Skeletal muscle tissue (tissue), 4 donors: ENCODE measurements around the gene FSTL4. TPM values are rescaled to one million over a fixed set of nuclear protein-coding genes. Genes with fewer than 3 reads are reported as not detected.

ENCODE experiments used
- H3K27ac ChIP-seq: one replicate; pipeline ENCODE4 v1.7.0; 2013; ENCODE audit warnings: mild to moderate bottlenecking, low read depth, low read length, inconsistent platforms
- H3K27me3 ChIP-seq, 3 donors: one replicate each; pipeline ENCODE4 v1.7.0; 2013; ENCODE audit warnings: low read length in 3 of 3; ENCODE audit not compliant: control insufficient read depth in 3 of 3, insufficient read depth in 3 of 3
- H3K36me3 ChIP-seq, 3 donors: one replicate each; pipeline ENCODE4 v1.7.0; 2013; ENCODE audit warnings: low read length in 3 of 3; ENCODE audit not compliant: control insufficient read depth in 3 of 3, insufficient read depth in 3 of 3
- H3K4me1 ChIP-seq, 3 donors: one replicate each; pipeline ENCODE4 v1.7.0; 2013; ENCODE audit warnings: low read length in 3 of 3, mild to moderate bottlenecking in 3 of 3; ENCODE audit not compliant: control insufficient read depth in 3 of 3, insufficient read depth in 3 of 3
- H3K4me3 ChIP-seq, 3 donors: one replicate each; pipeline ENCODE4 v1.7.0; 2013; ENCODE audit warnings: low read length in 3 of 3
- H3K9ac ChIP-seq, 3 donors: one replicate each; pipeline ENCODE4 v1.7.0; 2013; ENCODE audit warnings: low read length in 3 of 3, mild to moderate bottlenecking in 3 of 3, moderate library complexity in 2 of 3, low read depth in 1 of 3
- H3K9me3 ChIP-seq, 3 donors: one replicate each; pipeline ENCODE4 v1.7.0; 2013; ENCODE audit warnings: low read length in 3 of 3; ENCODE audit not compliant: control insufficient read depth in 3 of 3
- total RNA-seq: library from RNA; depleted of rRNA; stranded (reverse); fragments of >200 nt; gene quantifications from one replicate; pipeline ENCODE4 v1.2.3, GENCODE V29; 2014
- donor health status: Osteomylitis.

The FSTL4 gene
- total RNA-seq, 1 donor from 2014 or later = 1.0 TPM

GRCh38 chr5:133599044-133599443, 13.3 kb downstream of the FSTL4 start:
- H3K9ac ChIP-seq = no peak overlapping the region
- no peaks in the 10 kb centered on the region for H3K4me1 ChIP-seq
- peaks cover 0 to 4% (median 0%) of the 10 kb centered on the region in 3 donors for H3K27me3 ChIP-seq
- no peak overlapping the region for H3K27ac ChIP-seq
- H3K4me3 ChIP-seq = no peak overlapping the region
- no peaks in the 10 kb centered on the region for H3K36me3 ChIP-seq
- H3K9me3 ChIP-seq = no peaks in the 10 kb centered on the region

- Histone ChIP-seq H3K9me3 (no peaks in the 10 kb centered on the region), H3K27me3 (peaks cover 0 to 5% (median 0%) of the 10 kb centered on the region in 3 donors), H3K9ac (no peak overlapping the region), H3K4me1 (no peaks in the 10 kb centered on the region), H3K36me3 (no peaks in the 10 kb centered on the region), H3K27ac (no peak overlapping the region), H3K4me3 (no peak overlapping the region)
Observed at GRCh38 chr5:133596049-133596448, 16.3 kb downstream of the FSTL4 start.

GRCh38 chr5:133595465-133595864, 16.9 kb downstream of the FSTL4 start:
- no peaks in the 10 kb centered on the region for H3K36me3 ChIP-seq
- no peak overlapping the region for H3K9ac ChIP-seq
- no peaks in the 10 kb centered on the region for H3K9me3 ChIP-seq
- peaks cover 0 to 5% (median 0%) of the 10 kb centered on the region in 3 donors for H3K27me3 ChIP-seq
- H3K27ac ChIP-seq = no peak overlapping the region
- no peaks in the 10 kb centered on the region for H3K4me1 ChIP-seq
- no peak overlapping the region for H3K4me3 ChIP-seq

DNA sequence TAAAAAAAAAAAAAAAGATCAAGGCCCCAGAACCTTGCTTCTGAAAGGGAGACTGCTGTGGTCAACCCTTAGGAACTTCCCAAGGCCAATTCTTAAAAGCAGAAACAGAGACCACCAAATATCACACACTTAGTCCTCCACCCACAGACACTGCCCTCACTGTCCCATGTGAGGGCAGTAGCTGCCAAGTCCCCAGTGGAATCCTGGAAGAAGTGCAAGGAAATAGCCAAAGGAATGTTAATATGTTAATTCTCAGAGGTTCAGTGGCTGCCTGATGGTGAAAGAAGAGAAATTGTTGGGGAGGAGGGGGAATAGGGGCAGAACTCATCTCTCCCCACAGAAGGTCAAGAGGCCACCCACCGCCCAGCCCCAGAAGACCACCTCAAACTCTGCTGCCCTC, 23.1 kb downstream of the FSTL4 start:
- H3K4me3 ChIP-seq = no peak overlapping the region
- H3K9me3 ChIP-seq = no peaks in the 10 kb centered on the region
- H3K36me3 ChIP-seq = no peaks in the 10 kb centered on the region
- H3K4me1 ChIP-seq = no peaks in the 10 kb centered on the region
- no peak overlapping the region for H3K9ac ChIP-seq
- peaks cover 0 to 5% (median 0%) of the 10 kb centered on the region in 3 donors for H3K27me3 ChIP-seq
- H3K27ac ChIP-seq = no peak overlapping the region

DNA sequence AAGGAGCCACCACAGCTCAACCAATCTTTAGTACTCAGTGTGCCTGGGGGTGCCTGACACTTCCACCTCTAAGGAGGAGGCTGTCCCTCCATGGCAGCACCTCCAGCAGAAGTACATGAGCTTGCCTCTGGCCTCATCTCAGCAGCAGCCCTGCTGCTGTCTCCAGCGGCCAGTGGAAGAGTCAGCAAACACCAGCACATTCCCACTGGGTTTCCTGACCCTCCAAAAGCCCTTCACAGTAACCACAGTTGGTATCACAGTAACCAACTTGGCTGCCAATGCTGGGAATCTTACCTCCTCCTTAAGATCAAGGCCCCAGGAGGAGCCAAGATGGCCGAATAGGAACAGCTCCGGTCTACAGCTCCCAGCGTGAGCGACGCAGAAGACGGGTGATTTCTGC, 29.4 kb downstream of the FSTL4 start:
- Histone ChIP-seq H3K4me1 (no peaks in the 10 kb centered on the region), H3K36me3 (no peaks in the 10 kb centered on the region), H3K4me3 (no peak overlapping the region), H3K27me3 (peaks cover 10 to 30% (median 14%) of the 10 kb centered on the region in 3 donors), H3K27ac (no peak overlapping the region), H3K9me3 (no peaks in the 10 kb centered on the region), H3K9ac (no peak overlapping the region)

- H3K9me3 ChIP-seq = no peaks in the 10 kb centered on the region
- no peaks in the 10 kb centered on the region for H3K4me1 ChIP-seq
- H3K9ac ChIP-seq = no peak overlapping the region
- no peak overlapping the region for H3K4me3 ChIP-seq
- no peaks in the 10 kb centered on the region for H3K36me3 ChIP-seq
- H3K27ac ChIP-seq = no peak overlapping the region
- H3K27me3 ChIP-seq = peaks cover 10 to 30% (median 14%) of the 10 kb centered on the region in 3 donors
Observed at GRCh38 chr5:133581918-133582317, 30.4 kb downstream of the FSTL4 start.

- H3K27ac ChIP-seq = no peak overlapping the region
- H3K36me3 ChIP-seq = no peaks in the 10 kb centered on the region
- no peaks in the 10 kb centered on the region for H3K4me1 ChIP-seq
- no peak overlapping the region for H3K9ac ChIP-seq
- no peak overlapping the region for H3K4me3 ChIP-seq
- peaks cover 10 to 30% (median 14%) of the 10 kb centered on the region in 3 donors for H3K27me3 ChIP-seq
- no peaks in the 10 kb centered on the region for H3K9me3 ChIP-seq
Observed at GRCh38 chr5:133581348-133581747, 31.0 kb downstream of the FSTL4 start.

- no peaks in the 10 kb centered on the region for H3K4me1 ChIP-seq
- no peak overlapping the region for H3K9ac ChIP-seq
- peaks cover 10 to 30% (median 14%) of the 10 kb centered on the region in 3 donors for H3K27me3 ChIP-seq
- no peak overlapping the region for H3K4me3 ChIP-seq
- H3K9me3 ChIP-seq = no peaks in the 10 kb centered on the region
- no peak overlapping the region for H3K27ac ChIP-seq
- H3K36me3 ChIP-seq = no peaks in the 10 kb centered on the region
Observed at GRCh38 chr5:133580618-133581017, 31.7 kb downstream of the FSTL4 start.

DNA sequence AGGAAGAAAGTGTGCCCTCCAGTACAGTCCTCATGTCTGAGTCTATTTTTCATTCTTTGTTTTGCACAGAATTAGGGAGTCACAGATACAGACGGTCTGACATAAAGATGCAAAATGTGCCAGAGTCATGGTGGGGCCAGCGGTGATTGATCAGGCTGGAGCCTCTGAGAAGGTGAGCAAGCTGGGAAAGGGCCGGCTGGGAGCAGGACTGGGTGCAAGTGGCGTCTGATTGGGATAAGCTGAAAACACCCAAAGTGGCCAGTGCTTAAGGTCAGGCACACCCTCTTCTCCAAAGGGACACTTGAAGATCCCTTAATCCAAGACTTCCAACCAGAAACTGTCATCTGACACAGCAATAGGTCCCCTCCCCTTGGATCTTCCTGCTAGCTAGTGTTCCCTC, 32.6 kb downstream of the FSTL4 start:
- Histone ChIP-seq H3K9me3 (no peaks in the 10 kb centered on the region), H3K9ac (no peak overlapping the region), H3K27ac (no peak overlapping the region), H3K4me3 (no peak overlapping the region), H3K27me3 (peaks cover 10 to 30% (median 14%) of the 10 kb centered on the region in 3 donors), H3K4me1 (no peaks in the 10 kb centered on the region), H3K36me3 (no peaks in the 10 kb centered on the region)

DNA sequence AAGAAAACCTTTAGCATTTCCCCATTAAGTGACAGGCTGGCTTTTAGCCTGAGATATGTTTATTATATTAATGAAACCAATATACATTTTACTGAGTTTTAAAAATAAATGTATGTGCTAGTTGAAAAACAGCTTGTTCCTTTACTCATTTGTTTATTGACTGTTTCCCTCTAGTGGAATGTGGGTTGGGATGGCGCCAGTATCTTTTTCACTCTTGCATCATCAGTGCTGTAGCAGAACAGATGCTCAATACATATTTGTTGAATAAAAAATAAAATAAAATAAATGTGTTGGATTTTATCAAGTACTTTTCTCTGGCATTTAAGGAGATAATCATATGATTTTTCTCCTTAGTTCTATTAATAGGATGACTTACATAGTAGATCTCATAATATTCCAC, 43.0 kb downstream of the FSTL4 start:
- Histone ChIP-seq H3K4me1 (peaks cover 0 to 4% (median 0%) of the 10 kb centered on the region in 3 donors), H3K9me3 (peaks cover 0 to 4% (median 0%) of the 10 kb centered on the region in 3 donors), H3K36me3 (no peaks in the 10 kb centered on the region), H3K27ac (no peak overlapping the region), H3K4me3 (no peak overlapping the region), H3K27me3 (no peaks in the 10 kb centered on the region), H3K9ac (no peak overlapping the region)
